Measurements from ENCODE around the gene METTL15.

The METTL15 gene

GRCh38 chr11:28152743-28153142 lies 44.6 kb downstream of the METTL15 start:
- Histone ChIP-seq H3K27me3 (ENCODE audit: low read length) (no peaks in the 10 kb centered on the region), H3K79me2 (ENCODE audit: insufficient read depth, low read length) (no peaks in the 10 kb centered on the region), H3K4me3 (ENCODE audit: insufficient read depth, low read length, poor library complexity, severe bottlenecking) (no peak overlapping the region), H4K20me1 (ENCODE audit: low read depth, low read length) (no peaks in the 10 kb centered on the region), H3K9me2 (replicated peaks; ENCODE audit: insufficient read depth, low read length) (no peaks in the 10 kb centered on the region; the same call in 1 of the 2 replicates), H3K27ac (ENCODE audit: low read depth, low read length) (no peak overlapping the region), H3K9ac (ENCODE audit: low read length) (no peak overlapping the region), H3K4me2 (ENCODE audit: low read depth, low read length, poor library complexity, severe bottlenecking) (no peak overlapping the region), H3F3A (ENCODE audit: insufficient read depth) (no peaks in the 10 kb centered on the region), H3K36me3 (ENCODE audit: low read length) (no peaks in the 10 kb centered on the region), H3K9me3 (ENCODE audit: insufficient read depth, low read length) (no peaks in the 10 kb centered on the region), H2AFZ (ENCODE audit: low read depth, low read length, severe bottlenecking) (no peak overlapping the region)
- no peak for TF ChIP-seq EZH2phosphoT487 (conservative IDR thresholded peaks at IDR 0.05; ENCODE audit: low read length)
- TF ChIP-seq, protein P1, sequence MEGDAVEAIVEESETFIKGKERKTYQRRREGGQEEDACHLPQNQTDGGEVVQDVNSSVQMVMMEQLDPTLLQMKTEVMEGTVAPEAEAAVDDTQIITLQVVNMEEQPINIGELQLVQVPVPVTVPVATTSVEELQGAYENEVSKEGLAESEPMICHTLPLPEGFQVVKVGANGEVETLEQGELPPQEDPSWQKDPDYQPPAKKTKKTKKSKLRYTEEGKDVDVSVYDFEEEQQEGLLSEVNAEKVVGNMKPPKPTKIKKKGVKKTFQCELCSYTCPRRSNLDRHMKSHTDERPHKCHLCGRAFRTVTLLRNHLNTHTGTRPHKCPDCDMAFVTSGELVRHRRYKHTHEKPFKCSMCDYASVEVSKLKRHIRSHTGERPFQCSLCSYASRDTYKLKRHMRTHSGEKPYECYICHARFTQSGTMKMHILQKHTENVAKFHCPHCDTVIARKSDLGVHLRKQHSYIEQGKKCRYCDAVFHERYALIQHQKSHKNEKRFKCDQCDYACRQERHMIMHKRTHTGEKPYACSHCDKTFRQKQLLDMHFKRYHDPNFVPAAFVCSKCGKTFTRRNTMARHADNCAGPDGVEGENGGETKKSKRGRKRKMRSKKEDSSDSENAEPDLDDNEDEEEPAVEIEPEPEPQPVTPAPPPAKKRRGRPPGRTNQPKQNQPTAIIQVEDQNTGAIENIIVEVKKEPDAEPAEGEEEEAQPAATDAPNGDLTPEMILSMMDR (IDR thresholded peaks at IDR 0.05; ENCODE audit: insufficient read depth, low read length, poor library complexity, severe bottlenecking), result no peak

DNA sequence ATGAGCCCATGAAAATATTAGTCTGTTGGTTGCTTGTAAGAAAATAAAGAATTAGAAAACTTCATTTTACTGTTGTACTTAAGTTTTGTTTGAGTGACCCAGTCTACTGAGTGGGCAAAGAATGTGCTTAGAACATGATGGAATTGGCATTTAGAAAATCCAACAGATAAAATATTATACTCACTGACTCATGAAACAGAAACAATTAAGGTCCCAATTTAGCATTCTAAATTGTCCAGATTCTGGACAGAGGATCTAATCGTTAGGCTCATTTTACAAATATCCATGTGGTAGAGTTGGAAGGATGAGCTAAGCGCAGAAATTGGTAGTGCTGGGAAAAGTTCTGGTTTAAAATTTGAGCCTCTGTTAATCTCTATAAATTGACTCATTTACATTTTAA lies 45.4 kb downstream of the METTL15 start:
- Histone ChIP-seq H3K27me3 (ENCODE audit: low read length) (no peaks in the 10 kb centered on the region), H3K27ac (ENCODE audit: low read depth, low read length) (no peak overlapping the region), H3K4me3 (ENCODE audit: insufficient read depth, low read length, poor library complexity, severe bottlenecking) (no peak overlapping the region), H3K9me2 (replicated peaks; ENCODE audit: insufficient read depth, low read length) (no peaks in the 10 kb centered on the region; the same call in 1 of the 2 replicates), H3K36me3 (ENCODE audit: low read length) (no peaks in the 10 kb centered on the region), H3K4me2 (ENCODE audit: low read depth, low read length, poor library complexity, severe bottlenecking) (no peak overlapping the region), H3K9me3 (ENCODE audit: insufficient read depth, low read length) (no peaks in the 10 kb centered on the region), H2AFZ (ENCODE audit: low read depth, low read length, severe bottlenecking) (no peak overlapping the region), H3K79me2 (ENCODE audit: insufficient read depth, low read length) (no peaks in the 10 kb centered on the region), H3K9ac (ENCODE audit: low read length) (no peak overlapping the region), H3F3A (ENCODE audit: insufficient read depth) (no peaks in the 10 kb centered on the region), H4K20me1 (ENCODE audit: low read depth, low read length) (no peaks in the 10 kb centered on the region)
- TF ChIP-seq, protein P1 (IDR thresholded peaks at IDR 0.05; ENCODE audit: insufficient read depth, low read length, poor library complexity, severe bottlenecking), result no peak
- no peak for TF ChIP-seq EZH2phosphoT487 (conservative IDR thresholded peaks at IDR 0.05; ENCODE audit: low read length)

- H3K9me2 ChIP-seq (replicated peaks; ENCODE audit: insufficient read depth, low read length), result no peaks in the 10 kb centered on the region
- no peak overlapping the region for H3K9ac ChIP-seq (ENCODE audit: low read length)
- no peaks in the 10 kb centered on the region for H3F3A ChIP-seq (ENCODE audit: insufficient read depth)
- no peaks in the 10 kb centered on the region; the same call in 1 of the 2 replicates for H4K20me1 ChIP-seq (ENCODE audit: low read depth, low read length)
- no peak overlapping the region for H2AFZ ChIP-seq (ENCODE audit: low read depth, low read length, severe bottlenecking)
- H3K4me3 ChIP-seq (ENCODE audit: insufficient read depth, low read length, poor library complexity, severe bottlenecking), result no peak overlapping the region
- no peaks in the 10 kb centered on the region for H3K9me3 ChIP-seq (ENCODE audit: insufficient read depth, low read length)
- no peak overlapping the region for H3K27ac ChIP-seq (ENCODE audit: low read depth, low read length)
- TF ChIP-seq, protein P1 (IDR thresholded peaks at IDR 0.05; ENCODE audit: insufficient read depth, low read length, poor library complexity, severe bottlenecking), result no peak
- no peak for TF ChIP-seq EZH2phosphoT487 (conservative IDR thresholded peaks at IDR 0.05; ENCODE audit: low read length)
- no peaks in the 10 kb centered on the region for H3K79me2 ChIP-seq (ENCODE audit: insufficient read depth, low read length)
- no peak overlapping the region for H3K4me2 ChIP-seq (ENCODE audit: low read depth, low read length, poor library complexity, severe bottlenecking)
- H3K36me3 ChIP-seq (ENCODE audit: low read length), result no peaks in the 10 kb centered on the region
- H3K27me3 ChIP-seq (ENCODE audit: low read length), result no peaks in the 10 kb centered on the region
Measured at GRCh38 chr11:28168718-28169117, 60.5 kb downstream of the METTL15 start.
